Cardiac atrium fibroblast (primary cell): Measurements from ENCODE around the gene ANGEL1. TPM values are rescaled to one million over a fixed set of nuclear protein-coding genes. Genes with fewer than 3 reads are reported as not detected.

Source experiments
- total RNA-seq: library from RNA; depleted of rRNA; stranded (reverse); fragments of >200 nt; gene quantifications from 2 replicates; pipeline ENCODE4 v1.2.3, GENCODE V29; 2015

Gene ANGEL1
- total RNA-seq, result 10.7 and 13.3 TPM in 2 replicates

DNA sequence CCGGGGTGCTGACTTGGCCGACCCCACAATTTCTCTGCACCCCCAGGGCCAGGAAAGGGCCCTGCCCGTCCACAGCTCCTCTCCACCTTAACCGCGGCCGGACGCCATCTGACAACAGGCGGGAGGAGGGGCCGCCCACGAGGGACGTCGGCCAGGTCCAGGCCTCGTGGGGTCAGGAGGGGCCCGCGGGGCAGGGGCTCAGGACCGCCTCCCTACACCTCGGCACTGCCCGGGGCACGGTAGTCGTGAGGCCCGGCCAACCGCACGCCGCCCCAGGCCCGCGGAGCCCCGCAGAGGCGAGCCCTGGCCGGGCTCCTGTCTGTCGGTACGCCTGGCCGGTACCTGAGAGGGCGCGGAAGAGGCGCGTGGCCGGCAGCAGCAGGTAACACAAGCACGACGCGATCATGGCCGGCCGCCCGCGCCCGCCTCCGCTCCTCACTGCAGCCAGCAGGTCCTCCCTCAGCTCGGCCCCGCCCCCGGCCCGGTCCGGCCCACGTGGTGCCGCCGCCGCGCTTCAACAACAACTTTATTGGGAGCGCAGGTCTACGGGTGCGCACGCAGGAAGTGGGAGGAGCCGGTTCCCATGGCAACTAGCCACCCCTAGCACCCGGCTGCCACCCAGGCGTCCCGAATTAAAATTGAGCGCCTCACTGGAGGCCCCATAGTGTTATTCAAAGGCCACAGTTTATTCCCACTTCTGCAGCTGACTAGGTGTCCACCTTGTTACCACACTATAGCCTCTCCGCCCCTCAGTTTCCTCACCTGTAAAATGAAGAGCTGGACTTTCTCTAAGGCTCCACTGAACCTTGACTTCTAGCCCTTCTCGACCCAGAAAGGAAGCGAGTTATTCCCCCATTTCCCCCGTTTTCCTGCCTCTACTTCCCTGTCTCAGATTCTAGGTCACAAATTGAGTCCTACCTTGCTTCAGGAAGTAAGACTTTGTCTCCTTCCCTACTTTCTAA lies at the start of gene ANGEL1:
Gene ANGEL1, minus strand, starts transcription at position 461 of the 962 bp plus-strand sequence. Its CDS starts 55 bp downstream, at position 406.

GRCh38 chr14:76826122-76826521 lies 13.4 kb upstream of the ANGEL1 start, which contains the start of gene LRRC74A:
Gene LRRC74A (plus strand): TSS chr14:76826408. CDS start chr14:76826698, 290 bp downstream.

DNA sequence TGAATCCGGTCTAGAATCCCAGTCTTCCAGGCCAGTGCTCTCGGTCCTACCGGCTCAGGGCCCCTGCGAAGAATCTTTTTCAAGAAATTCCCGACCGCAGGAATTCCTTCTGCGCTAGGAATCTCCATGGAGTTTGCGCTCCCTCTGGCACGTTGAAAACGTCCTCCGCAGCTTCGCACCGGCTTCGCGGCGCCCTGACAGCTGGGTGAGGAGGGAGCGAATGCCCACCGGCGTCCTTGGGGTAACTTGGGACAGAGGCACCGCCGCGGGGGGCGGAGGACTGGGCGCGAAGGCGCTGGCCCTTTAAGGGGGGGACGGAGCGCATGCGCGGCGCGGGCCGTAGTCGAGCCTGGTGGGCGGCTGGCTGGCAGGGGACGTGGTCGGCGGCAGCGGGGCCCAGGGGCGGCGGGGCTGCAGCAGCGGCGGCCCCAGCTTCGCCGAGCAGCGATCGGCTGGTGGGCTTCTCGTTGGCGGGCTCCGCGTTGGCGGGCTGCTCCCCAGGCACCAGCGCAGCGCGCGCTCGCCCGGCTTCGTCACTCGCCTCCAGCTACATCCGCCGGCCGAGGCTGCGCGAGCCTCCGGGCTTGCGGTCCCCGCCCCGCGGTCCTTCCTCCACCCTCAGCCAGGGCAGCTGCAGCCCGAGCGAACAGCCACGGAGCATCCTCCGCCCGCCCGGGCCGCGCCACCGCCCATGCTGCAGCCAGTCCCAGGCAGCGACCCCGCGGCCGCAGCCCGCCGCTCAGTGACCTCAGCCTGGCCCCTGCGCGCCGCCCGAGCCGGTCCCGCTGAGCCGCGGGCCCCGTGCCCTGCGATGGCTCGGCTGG lies 51.3 kb downstream of the ANGEL1 start, which contains the start of gene VASH1:
Gene VASH1, plus strand, starts transcription at position 333 of the 824 bp plus-strand sequence. CDS start 1,354 bp downstream, outside the sequence.

Other genes starting within 250 kb of the ANGEL1 start
- gene VASH1, start 51.4 kb downstream of the ANGEL1 start, total RNA-seq, result 15.2 and 17.3 TPM in 2 replicates
- not detected in 2 replicates for gene LRRC74A, start 13.5 kb upstream of the ANGEL1 start, total RNA-seq
- gene IRF2BPL, start 215.8 kb upstream of the ANGEL1 start, total RNA-seq, result 39.9 and 43.0 TPM in 2 replicates